AG08396 (cell line): ENCODE results near the gene THAP3.

Experiments
- DNase-seq: peaks from one replicate; pipeline ENCODE4 v3.0.0; 2012; ENCODE audit warnings: low spot score, mixed read lengths

The THAP3 gene

DNA sequence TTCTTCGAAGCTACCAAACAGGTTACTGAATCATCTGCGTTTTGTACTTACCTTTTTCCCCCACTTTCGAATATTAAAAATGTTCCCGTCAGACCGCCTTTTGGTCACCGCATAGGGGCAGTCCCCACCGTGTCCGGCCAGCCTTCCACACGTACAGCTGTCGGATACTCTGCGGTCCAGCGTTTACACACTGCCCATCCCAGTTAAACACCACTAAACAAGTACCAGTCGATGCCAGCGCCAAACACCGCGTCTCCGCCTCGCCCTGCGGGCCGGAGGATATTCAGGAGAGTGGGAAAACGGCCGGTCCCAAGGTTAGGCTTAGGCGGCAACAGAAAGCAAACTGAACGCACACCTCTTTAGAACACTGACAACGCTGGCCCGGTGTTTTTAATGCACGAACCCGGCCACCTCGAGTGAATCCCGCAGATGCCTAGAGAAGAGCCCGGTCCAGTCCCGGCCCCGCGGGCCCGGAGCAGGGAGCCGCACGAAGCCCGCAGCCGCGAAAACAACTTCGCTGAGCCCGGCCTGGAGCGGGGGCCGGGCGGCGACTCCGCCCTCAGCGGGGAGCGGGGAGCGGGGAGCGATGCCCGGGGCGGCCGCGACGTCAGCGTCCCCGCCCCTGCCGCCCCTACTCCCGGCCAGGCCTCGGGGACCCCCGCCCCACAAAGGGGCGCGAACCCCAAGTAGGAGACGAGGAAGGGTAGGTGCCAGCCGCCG is 11.9 kb upstream of the THAP3 start:
- peak; percentile 87 for DNase-seq

- DNase-seq = peak; percentile 99
Observed at GRCh38 chr1:6613361-6614018, 11.2 kb upstream of the THAP3 start, which contains the start of gene PHF13. TSS of gene PHF13 (plus strand) at chr1:6613731. CDS start at chr1:6614067, 336 bp downstream.

DNA sequence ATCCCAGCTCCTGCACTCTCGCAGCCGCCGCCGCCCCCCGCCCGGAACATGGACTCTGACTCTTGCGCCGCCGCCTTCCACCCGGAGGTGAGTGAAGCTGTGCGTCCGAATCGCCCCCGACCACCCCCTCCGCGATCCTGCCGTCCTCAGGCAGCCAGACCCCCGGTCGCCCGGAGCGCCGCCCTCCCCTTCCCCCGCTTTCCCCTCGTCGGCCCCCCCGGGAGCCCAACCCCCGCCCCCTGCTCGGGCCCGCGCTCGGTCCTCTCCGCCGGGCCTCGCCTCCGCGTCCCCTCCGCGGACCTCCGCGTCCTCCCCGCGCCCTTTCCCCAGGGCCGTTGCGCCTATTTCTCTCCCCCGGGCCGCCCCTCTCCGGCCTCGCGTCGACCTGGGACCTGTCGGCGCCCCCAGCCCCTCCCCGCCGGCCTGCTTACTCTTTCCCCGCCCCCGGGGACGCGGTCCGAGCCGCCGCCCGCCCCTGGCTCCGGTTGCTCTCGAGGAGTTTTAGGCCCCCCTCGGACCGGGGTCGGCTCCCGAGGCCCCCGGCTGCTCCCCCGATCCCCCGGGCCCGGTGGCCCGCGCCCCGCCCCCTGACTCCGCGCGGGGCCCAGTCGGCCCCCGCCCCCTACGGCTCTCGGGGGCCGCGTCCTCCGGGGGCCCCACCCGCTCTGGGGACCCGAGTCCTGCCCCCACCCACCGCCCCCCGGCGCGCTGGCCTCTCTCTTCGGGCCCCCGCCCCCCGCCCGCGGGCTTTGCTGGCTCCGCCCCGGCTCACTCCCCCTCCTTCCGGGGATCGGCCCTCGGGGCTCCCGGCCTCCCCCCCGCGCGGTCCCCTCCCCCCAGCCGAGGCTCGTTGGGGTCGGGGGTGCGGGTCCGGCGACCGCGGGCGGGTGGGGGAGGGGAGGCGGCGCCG is 10.4 kb upstream of the THAP3 start:
- peak; percentile 83 for DNase-seq

- peak; percentile 45 for DNase-seq
Observed at GRCh38 chr1:6614929-6615785, 9.5 kb upstream of the THAP3 start.

- DNase-seq = no peak
Observed at GRCh38 chr1:6619045-6619444, 5.6 kb upstream of the THAP3 start.

DNA sequence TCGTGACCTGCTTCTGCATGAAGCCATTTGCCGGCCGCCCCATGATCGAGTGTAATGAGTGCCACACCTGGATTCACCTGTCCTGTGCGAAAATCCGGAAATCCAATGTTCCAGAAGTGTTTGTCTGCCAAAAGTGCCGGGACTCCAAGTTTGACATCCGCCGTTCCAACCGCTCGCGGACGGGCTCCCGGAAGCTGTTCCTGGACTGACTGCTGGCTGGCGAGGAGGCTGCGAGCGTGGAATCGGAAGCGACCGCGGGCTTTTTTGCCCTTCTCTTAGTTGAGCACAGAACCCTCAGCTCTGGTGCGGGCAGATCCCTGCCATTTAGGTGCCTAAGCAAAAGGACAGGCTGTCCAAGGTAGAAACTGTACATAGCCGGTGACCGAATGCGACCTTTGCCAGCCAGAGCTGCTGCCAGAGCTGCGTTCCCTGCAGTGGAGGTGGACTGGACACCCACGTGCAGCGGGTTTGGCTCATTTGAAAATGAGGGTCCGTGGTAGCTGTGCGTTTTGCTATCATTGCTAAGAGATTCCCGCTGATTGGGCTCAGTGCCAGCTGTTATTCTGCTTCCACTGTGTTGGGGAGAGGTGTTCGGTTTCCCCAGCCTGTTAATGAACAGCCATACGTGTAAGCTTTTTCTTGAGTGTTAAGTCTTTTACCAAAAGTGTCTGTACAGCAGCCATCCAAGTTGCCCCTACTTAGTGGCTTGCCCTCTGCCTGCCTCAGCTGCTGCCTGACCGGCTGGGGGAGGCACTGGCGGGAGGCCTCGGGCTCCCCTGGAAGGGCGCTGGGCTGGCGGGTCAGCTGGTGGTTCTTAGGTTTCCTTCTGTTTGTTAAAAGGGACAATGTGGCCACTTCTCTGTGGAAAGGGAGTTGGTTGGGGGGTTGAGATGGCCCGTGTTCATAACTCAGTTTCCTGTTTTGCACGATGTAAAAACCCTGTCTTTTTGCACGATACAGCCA is 3.0 kb upstream of the THAP3 start:
- no peak for DNase-seq

DNA sequence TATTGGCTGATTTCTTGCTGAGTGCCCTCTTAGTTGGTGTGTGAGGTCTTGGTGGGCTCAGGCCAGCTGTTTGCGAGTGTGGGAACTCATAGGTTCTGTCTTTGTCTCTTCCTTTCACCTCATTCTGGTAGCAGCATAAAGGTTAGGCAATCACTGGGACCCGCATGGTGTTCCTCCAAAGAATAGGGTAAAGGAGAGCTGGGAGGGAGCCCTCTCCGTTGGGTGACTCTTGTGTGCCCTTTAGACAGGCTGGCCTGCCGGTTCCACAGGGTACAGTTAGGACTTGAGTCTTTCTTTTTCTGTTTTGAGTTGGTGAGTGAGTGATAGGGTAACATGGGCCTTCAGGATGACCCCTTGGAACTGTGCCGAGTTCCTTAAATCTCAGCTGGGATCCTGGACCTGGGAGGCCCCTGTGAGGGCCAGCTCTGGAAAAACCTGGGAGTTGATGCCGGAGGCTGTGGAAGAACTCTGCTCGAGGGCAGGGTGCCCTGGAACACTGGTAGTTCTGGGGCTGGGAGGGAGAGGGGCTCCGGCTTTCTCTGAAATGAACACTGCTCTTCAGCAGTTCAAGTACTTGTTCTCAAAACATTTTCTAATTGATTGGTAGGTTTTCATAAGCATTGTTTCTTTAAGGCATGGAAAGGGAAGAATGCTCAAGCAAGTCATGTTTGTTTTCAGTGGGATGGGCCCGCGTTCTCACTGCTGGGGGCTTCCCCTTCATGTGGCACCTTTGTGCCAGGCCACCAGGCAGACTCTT is 2.1 kb upstream of the THAP3 start:
- no peak for DNase-seq

- DNase-seq = no peak
Observed at GRCh38 chr1:6623269-6623965, 1.3 kb upstream of the THAP3 start.

GRCh38 chr1:6625584-6626149 is 999 bp downstream of the THAP3 start:
- peak; percentile 65 for DNase-seq

DNA sequence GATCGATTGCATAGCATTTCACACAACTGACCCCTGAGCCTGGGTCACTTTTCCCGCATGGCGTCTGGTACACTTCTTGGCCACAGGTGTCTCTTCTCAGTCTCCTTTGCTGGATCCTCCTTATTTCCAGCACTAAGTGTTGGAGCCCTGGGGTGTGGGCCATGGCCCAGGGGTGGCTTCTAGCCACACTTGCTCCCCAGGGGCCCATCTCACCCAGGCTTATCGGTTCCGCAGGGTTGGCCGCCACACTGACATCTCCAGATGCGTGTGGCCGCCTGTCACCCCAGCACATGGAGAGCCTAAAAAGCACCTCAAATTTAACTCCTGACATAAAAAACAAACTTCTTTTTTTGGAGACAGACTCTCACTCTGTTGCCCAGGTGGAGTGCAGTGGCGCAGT is 2.4 kb downstream of the THAP3 start:
- no peak for DNase-seq

- no peak for DNase-seq
Observed at GRCh38 chr1:6627841-6628545, 3.3 kb downstream of the THAP3 start.

GRCh38 chr1:6628971-6629479 is 4.4 kb downstream of the THAP3 start:
- no peak for DNase-seq

GRCh38 chr1:6630027-6630426 is 5.4 kb downstream of the THAP3 start:
- DNase-seq = no peak

DNA sequence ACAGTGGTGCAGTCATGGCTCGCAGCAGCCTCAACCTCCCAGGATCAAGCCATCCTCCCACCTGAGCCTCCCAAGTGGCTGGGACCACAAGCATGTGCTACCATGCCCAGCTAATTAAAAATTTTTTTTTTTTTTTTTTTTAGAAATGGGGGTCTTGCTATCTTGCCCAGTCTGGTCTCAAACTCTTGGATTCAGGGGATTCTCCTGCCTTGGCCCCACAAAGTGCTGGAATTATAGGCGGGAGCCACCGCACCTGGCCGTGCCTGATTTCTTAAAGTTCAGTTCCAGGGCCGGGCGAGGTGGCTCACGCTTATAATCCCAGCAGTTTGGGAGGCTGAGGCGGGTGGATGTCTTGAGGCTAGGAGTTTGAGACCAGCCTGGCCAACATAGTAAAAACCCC is 6.4 kb downstream of the THAP3 start:
- DNase-seq = no peak

- no peak for DNase-seq
Observed at GRCh38 chr1:6632588-6633514, 8.2 kb downstream of the THAP3 start.

- peak; percentile 53 for DNase-seq
Observed at GRCh38 chr1:6634371-6635052, 9.8 kb downstream of the THAP3 start.
